K562 (cell line): Measurements from ENCODE around the gene PLEKHM3. TPM values are rescaled to one million over a fixed set of nuclear protein-coding genes. Genes with fewer than 3 reads are reported as not detected.

Experiments
- DDX20 ChIP-seq: fragments of 450-650 bp; IDR thresholded peaks from 2 replicates; pipeline ENCODE4 v1.6.1; 2016; ENCODE audit warnings: missing genetic modification characterization, low read depth, mild to moderate bottlenecking, missing compliant biosample characterization, moderate library complexity
- KAT7 ChIP-seq: sonication (generic); formaldehyde crosslinking; IDR thresholded peaks from 2 replicates; pipeline ENCODE4 v1.8.0; 2022; ENCODE audit warnings: missing genetic modification reagents, mild to moderate bottlenecking, borderline replicate concordance
- KLF6 ChIP-seq: fragments of 250-450 bp; sonication (Bioruptor Pico); IDR thresholded peaks from 2 replicates; pipeline ENCODE4 v1.4.0; 2020; ENCODE audit warnings: mild to moderate bottlenecking, moderate library complexity, borderline replicate concordance
- NFRKB ChIP-seq: fragments of 450-650 bp; IDR thresholded peaks from 2 replicates; pipeline ENCODE4 v1.6.1; 2016; ENCODE audit warnings: low read depth
- NR2C1 ChIP-seq, 2 experiments: fragments of 450-650 bp; IDR thresholded peaks; 2 replicates each; pipeline ENCODE4 v1.6.1; 2017; ENCODE audit warnings: mild to moderate bottlenecking in 2 of 2, antibody characterized with exemption in 1 of 2, inconsistent platforms in 1 of 2, missing compliant biosample characterization in 1 of 2, missing genetic modification characterization in 1 of 2
- PTTG1 ChIP-seq: fragments of 450-650 bp; IDR thresholded peaks from 2 replicates; pipeline ENCODE4 v1.6.1; 2016; ENCODE audit warnings: low read depth, mild to moderate bottlenecking, missing genetic modification characterization, missing compliant biosample characterization
- TAF9B ChIP-seq: fragments of 450-650 bp; IDR thresholded peaks from 2 replicates; pipeline ENCODE4 v1.6.1; 2018; ENCODE audit warnings: mild to moderate bottlenecking; ENCODE audit not compliant: partially characterized antibody
- TEAD1 ChIP-seq, 2 experiments: fragments of 450-650 bp in 1 of 2; sonication (generic) in 1 of 2; formaldehyde crosslinking; IDR thresholded peaks; 2 replicates each; pipeline versions ENCODE4 v1.4.0 to v1.8.0; 2020 to 2022; ENCODE audit warnings: mild to moderate bottlenecking in 2 of 2, missing genetic modification reagents in 1 of 2
- ZC3H8 ChIP-seq: fragments of 450-650 bp; IDR thresholded peaks from 2 replicates; pipeline ENCODE4 v1.6.1; 2017
- ZFX ChIP-seq: sonication (generic); formaldehyde crosslinking; IDR thresholded peaks from 2 replicates; pipeline ENCODE4 v1.8.0; 2022; ENCODE audit warnings: mild to moderate bottlenecking, missing genetic modification reagents, moderate library complexity
- ZNF41 ChIP-seq: fragments of 250-450 bp; sonication (Bioruptor Pico); conservative IDR thresholded peaks from 2 replicates; pipeline ENCODE4 v1.4.0; 2020; ENCODE audit warnings: mild to moderate bottlenecking
- ZNF592 ChIP-seq: fragments of 450-650 bp; IDR thresholded peaks from 2 replicates; pipeline ENCODE4 v1.6.1; 2017; ENCODE audit warnings: antibody characterized with exemption, mild to moderate bottlenecking
- ZNF766 ChIP-seq: fragments of 200-800 bp; sonication (Bioruptor generic); conservative IDR thresholded peaks from 2 replicates; pipeline ENCODE4 v1.6.1; 2016; ENCODE audit warnings: missing genetic modification characterization, missing compliant biosample characterization
- polyA plus RNA-seq, 8 experiments: library from polyadenylated mRNA; depleted of rRNA in 4 of 8; stranded (reverse) in 5 of 8; unstranded in 3 of 8; fragments of >200 nt; fragmentation: Nextera tagmentation in 2 of 8; fragmentation: Illumina TruSeq in 1 of 8; extraction: Ambion mirVana in 2 of 8; extraction: Trizol in 1 of 8; gene quantifications; 2 replicates each; pipeline versions ENCODE4 v1.2.1 to v1.2.3, GENCODE V29; 2011 to 2014; ENCODE audit warnings: inconsistent platforms in 1 of 8, missing spikeins in 1 of 8
- total RNA-seq, 7 experiments: library from RNA; depleted of rRNA in 6 of 7; stranded (reverse); fragments of >200 nt in 6 of 7; fragmentation: Illumina TruSeq in 2 of 7; extraction: Trizol in 2 of 7; gene quantifications; 2 replicates each; pipeline versions ENCODE4 v1.2.1 to v1.2.3, GENCODE V29; 2011 to 2021; ENCODE audit warnings: low replicate concordance in 1 of 7
- TF ChIP-seq, protein P1 (sequence below): fragments of 200-800 bp; sonication (Bioruptor generic); IDR thresholded peaks from 2 replicates; pipeline ENCODE4 v1.6.1; 2017; ENCODE audit warnings: missing genetic modification characterization, missing compliant biosample characterization
- TF ChIP-seq, protein P2 (sequence below), 2 experiments: fragments of 200-800 bp in 1 of 2; sonication (Bioruptor generic) in 1 of 2; sonication (generic) in 1 of 2; formaldehyde crosslinking in 1 of 2; IDR thresholded peaks in 1 of 2; conservative IDR thresholded peaks in 1 of 2; 2 replicates each; pipeline versions ENCODE4 v1.5.0 to v1.6.1; 2016 to 2020; ENCODE audit warnings: missing compliant biosample characterization in 1 of 2, missing genetic modification characterization in 1 of 2, missing genetic modification reagents in 1 of 2

Gene PLEKHM3
- total and polyA plus RNA-seq, 9 of the 15 experiments (the other 6 are each of a cell fraction or from before 2014, with no cell fraction given): 0.24 to 1.6 (median 1.0) TPM

- TF ChIP-seq ZNF592 (peak; percentile 34; the same call in 1 of the 2 replicates), ZFX (CRISPR knock-in tag) (no peak), ZNF41 (peak; percentile 67; the same call in 1 of the 2 replicates), TEAD1 (CRISPR knock-in tag; IDR thresholded peaks at IDR 0.05) (peak in 1 of 2 experiments; percentile 82; a peak in 2 of 4 replicates), DDX20 (tag) (peak; percentile 70; the same call in 1 of the 2 replicates), PTTG1 (tag) (peak; percentile 71; the same call in 1 of the 2 replicates), ZNF766 (CRISPR knock-in tag) (peak; percentile 55; the same call in 1 of the 2 replicates), ZC3H8 (no peak), KLF6 (CRISPR knock-in tag) (peak; percentile 84; the same call in 1 of the 2 replicates), NFRKB (no peak), KAT7 (CRISPR knock-in tag) (no peak), NR2C1 (IDR thresholded peaks at IDR 0.05) (no peak), NR2C1 (tag; IDR thresholded peaks at IDR 0.05) (0 out of 2 replicates have a peak, but pooled peaks have one; percentile 30), TAF9B (no peak)
- TF ChIP-seq, protein P1, sequence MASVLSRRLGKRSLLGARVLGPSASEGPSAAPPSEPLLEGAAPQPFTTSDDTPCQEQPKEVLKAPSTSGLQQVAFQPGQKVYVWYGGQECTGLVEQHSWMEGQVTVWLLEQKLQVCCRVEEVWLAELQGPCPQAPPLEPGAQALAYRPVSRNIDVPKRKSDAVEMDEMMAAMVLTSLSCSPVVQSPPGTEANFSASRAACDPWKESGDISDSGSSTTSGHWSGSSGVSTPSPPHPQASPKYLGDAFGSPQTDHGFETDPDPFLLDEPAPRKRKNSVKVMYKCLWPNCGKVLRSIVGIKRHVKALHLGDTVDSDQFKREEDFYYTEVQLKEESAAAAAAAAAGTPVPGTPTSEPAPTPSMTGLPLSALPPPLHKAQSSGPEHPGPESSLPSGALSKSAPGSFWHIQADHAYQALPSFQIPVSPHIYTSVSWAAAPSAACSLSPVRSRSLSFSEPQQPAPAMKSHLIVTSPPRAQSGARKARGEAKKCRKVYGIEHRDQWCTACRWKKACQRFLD (CRISPR knock-in tag): 0 out of 2 replicates have a peak, but pooled peaks have one; percentile 43
- TF ChIP-seq, protein P2, sequence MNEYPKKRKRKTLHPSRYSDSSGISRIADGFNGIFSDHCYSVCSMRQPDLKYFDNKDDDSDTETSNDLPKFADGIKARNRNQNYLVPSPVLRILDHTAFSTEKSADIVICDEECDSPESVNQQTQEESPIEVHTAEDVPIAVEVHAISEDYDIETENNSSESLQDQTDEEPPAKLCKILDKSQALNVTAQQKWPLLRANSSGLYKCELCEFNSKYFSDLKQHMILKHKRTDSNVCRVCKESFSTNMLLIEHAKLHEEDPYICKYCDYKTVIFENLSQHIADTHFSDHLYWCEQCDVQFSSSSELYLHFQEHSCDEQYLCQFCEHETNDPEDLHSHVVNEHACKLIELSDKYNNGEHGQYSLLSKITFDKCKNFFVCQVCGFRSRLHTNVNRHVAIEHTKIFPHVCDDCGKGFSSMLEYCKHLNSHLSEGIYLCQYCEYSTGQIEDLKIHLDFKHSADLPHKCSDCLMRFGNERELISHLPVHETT (CRISPR knock-in tag; conservative IDR thresholded peaks at IDR 0.05 in 1 of 2, IDR thresholded peaks at IDR 0.05 in 1 of 2): peak in 1 of 2 experiments; percentile 66; a peak in 1 of 4 replicates
Observed at GRCh38 chr2:208037564-208038487, 12.5 kb upstream of the PLEKHM3 start (continued).
